Superior temporal gyrus (tissue), 1 donor: ENCODE results near the gene PACC1.
A peak's percentile ranks its signal among the peaks of the same experiment; 100 is the strongest.
"Not testable (repeated sequence)": the region's sequence is repeated elsewhere in the genome, so short reads cannot be mapped to it uniquely, and the experiment has no call there.

Experiments used
- DNase-seq: peaks from one replicate; pipeline ENCODE4 v3.0.0-alpha.2; 2016; ENCODE audit errors: extremely low spot score

Gene PACC1

GRCh38 chr1:212395678-212396437, 18.8 kb downstream of the PACC1 start:
- not testable (repeated sequence) for DNase-seq

- DNase-seq: no peak
Measured at GRCh38 chr1:212388985-212389716, 25.5 kb downstream of the PACC1 start.

- DNase-seq: no peak
Measured at GRCh38 chr1:212386029-212386428, 28.7 kb downstream of the PACC1 start.

GRCh38 chr1:212381397-212382035, 33.2 kb downstream of the PACC1 start:
- no peak for DNase-seq

- no peak for DNase-seq
Measured at GRCh38 chr1:212379366-212379765, 35.3 kb downstream of the PACC1 start.

GRCh38 chr1:212377644-212378043, 37.0 kb downstream of the PACC1 start:
- DNase-seq: no peak

GRCh38 chr1:212375986-212376385, 38.7 kb downstream of the PACC1 start:
- no peak for DNase-seq

- peak; percentile 75 for DNase-seq
Measured at GRCh38 chr1:212368073-212368484, 46.6 kb downstream of the PACC1 start.

- DNase-seq: no peak
Measured at GRCh38 chr1:212367474-212368072, 47.1 kb downstream of the PACC1 start.

GRCh38 chr1:212366901-212367300, 47.8 kb downstream of the PACC1 start:
- no peak for DNase-seq

GRCh38 chr1:212364985-212365384, 49.7 kb downstream of the PACC1 start:
- peak; percentile 19 for DNase-seq

- DNase-seq: no peak
Measured at GRCh38 chr1:212359794-212360479, 54.7 kb downstream of the PACC1 start.

GRCh38 chr1:212355230-212355969, 59.3 kb downstream of the PACC1 start:
- DNase-seq: no peak

GRCh38 chr1:212354464-212354863, 60.2 kb downstream of the PACC1 start:
- DNase-seq: no peak

- no peak for DNase-seq
Measured at GRCh38 chr1:212353181-212353580, 61.5 kb downstream of the PACC1 start.

GRCh38 chr1:212351588-212352362, 62.9 kb downstream of the PACC1 start:
- DNase-seq: no peak

GRCh38 chr1:212346601-212347000, 68.1 kb downstream of the PACC1 start:
- DNase-seq: no peak

GRCh38 chr1:212344905-212345304, 69.8 kb downstream of the PACC1 start:
- DNase-seq: no peak

- no peak for DNase-seq
Measured at GRCh38 chr1:212341090-212341489, 73.6 kb downstream of the PACC1 start.

- no peak for DNase-seq
Measured at GRCh38 chr1:212329105-212329504, 85.6 kb downstream of the PACC1 start.
